ENCODE measurements around the gene E2F7.

Gene E2F7

DNA sequence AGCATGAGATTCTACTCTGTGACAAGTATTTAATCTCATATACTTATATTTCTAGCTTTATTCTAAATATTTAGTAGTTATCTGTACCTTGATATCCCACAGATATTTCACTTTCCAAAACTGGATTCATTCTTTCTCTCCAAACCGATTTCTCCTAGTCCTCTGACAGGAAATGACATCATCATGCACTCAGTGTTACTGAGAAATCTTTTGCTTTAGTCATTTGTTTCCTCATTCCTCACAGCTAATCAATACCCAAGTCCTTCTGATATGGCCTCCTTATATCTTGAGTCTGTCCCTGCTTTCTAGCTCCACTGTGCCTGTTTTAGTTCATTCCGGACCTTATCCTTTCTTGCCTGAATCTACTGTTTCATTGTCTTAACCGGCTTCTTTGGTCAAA, 39.4 kb upstream of the E2F7 start:
- CTCF ChIA-PET: interaction anchor here (1.2 kb wide), 1 partner anchor 55 kb away, joined by 3 read pairs; no protein-coding TSS in a partner anchor
- no peak overlapping the region for H3K27ac ChIP-seq (ENCODE audit: extremely low read depth, low read depth, low read length)
- TF ChIP-seq, protein P1, sequence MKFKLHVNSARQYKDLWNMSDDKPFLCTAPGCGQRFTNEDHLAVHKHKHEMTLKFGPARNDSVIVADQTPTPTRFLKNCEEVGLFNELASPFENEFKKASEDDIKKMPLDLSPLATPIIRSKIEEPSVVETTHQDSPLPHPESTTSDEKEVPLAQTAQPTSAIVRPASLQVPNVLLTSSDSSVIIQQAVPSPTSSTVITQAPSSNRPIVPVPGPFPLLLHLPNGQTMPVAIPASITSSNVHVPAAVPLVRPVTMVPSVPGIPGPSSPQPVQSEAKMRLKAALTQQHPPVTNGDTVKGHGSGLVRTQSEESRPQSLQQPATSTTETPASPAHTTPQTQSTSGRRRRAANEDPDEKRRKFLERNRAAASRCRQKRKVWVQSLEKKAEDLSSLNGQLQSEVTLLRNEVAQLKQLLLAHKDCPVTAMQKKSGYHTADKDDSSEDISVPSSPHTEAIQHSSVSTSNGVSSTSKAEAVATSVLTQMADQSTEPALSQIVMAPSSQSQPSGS (tag by site-specific recombination; IDR thresholded peaks at IDR 0.05; ENCODE audit: low read depth): peak; percentile 52; the same call in 1 of the 2 replicates
- no peak for TF ChIP-seq ZNF121 (tag by site-specific recombination; IDR thresholded peaks at IDR 0.05)
- POLR2A ChIA-PET: no interaction called here
- H3K4me3 ChIP-seq (ENCODE audit: low read depth, low read length): no peak overlapping the region
- H3K36me3 ChIP-seq (ENCODE audit: control insufficient read depth in 2 of 2, insufficient read depth in 1 of 2, low read length in 2 of 2): no peaks in the 10 kb centered on the region
- H3K9me3 ChIP-seq (ENCODE audit: control insufficient read depth, insufficient read depth, low read depth, low read length): no peaks in the 10 kb centered on the region
- H3K4me1 ChIP-seq (ENCODE audit: control insufficient read depth, insufficient read depth, low read length): no peaks in the 10 kb centered on the region

DNA sequence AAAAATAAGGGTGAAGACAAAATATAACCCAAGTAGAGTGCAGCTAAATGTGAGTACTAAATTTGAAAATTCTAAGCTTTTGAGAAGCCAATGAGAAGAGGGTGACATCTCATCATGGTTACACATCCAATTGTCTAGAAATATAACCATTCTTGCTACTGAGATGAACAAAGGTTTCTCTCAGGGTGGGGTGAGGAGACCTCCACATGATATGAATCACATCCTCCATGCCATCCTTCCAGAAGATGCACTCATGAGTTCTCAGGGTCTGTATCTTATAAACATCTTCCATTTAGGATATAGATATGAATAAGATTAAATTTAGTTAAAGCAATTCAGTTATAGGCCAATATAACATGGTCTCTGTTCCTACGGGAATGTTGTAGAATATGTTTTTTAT, 38.9 kb upstream of the E2F7 start:
- Histone ChIP-seq H3K4me3 (ENCODE audit: low read depth, low read length) (no peak overlapping the region), H3K27ac (ENCODE audit: extremely low read depth, low read depth, low read length) (no peak overlapping the region), H3K4me1 (ENCODE audit: control insufficient read depth, insufficient read depth, low read length) (no peaks in the 10 kb centered on the region), H3K9me3 (ENCODE audit: control insufficient read depth, insufficient read depth, low read depth, low read length) (no peaks in the 10 kb centered on the region), H3K36me3 (ENCODE audit: control insufficient read depth in 2 of 2, insufficient read depth in 1 of 2, low read length in 2 of 2) (no peaks in the 10 kb centered on the region)
- ChIA-PET CTCF (interaction anchor here (1.2 kb wide), 1 partner anchor 55 kb away, joined by 3 read pairs; no protein-coding TSS in a partner anchor), POLR2A (no interaction called here)
- TF ChIP-seq ZNF169 (tag by site-specific recombination; IDR thresholded peaks at IDR 0.05): no peak

DNA sequence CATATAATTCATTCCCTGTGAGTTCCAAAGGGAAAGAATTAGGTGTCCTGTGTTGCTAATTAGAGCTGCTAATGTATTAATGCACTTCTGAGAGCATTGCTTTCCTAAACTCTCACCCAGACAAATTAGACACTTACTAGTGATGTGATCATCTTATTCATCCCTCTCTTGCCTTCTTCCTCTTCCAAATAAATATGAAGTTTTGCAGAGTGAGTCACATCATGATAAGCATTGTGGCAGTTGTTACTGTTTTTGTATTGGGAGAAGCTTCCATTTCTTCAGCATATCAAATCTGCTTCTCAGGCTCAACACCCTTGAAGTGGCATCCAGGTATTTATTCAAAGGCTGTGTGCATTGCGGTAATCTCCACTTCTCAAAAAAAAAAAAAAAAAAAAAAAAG, 37.3 kb upstream of the E2F7 start:
- no peaks in the 10 kb centered on the region for H3K4me1 ChIP-seq (ENCODE audit: control insufficient read depth, insufficient read depth, low read length)
- ChIA-PET POLR2A (interaction anchor here (0.6 to 0.9 kb wide), 3 partner anchors 38 to 103 kb away, joined by 3 to 6 read pairs (median 4); partner anchors contain the start of gene E2F7), CTCF (interaction anchor here (0.5 to 1.2 kb wide), 5 partner anchors 10 to 959 kb away, joined by 3 to 6 read pairs (median 3); no protein-coding TSS in a partner anchor)
- no peak overlapping the region for H3K4me3 ChIP-seq (ENCODE audit: low read depth, low read length)
- H3K36me3 ChIP-seq (ENCODE audit: control insufficient read depth in 2 of 2, insufficient read depth in 1 of 2, low read length in 2 of 2): no peaks in the 10 kb centered on the region
- no peak for TF ChIP-seq ZNF138 (tag by site-specific recombination; IDR thresholded peaks at IDR 0.05; ENCODE audit: borderline replicate concordance)
- TF ChIP-seq ZNF302 (tag by site-specific recombination; IDR thresholded peaks at IDR 0.05; ENCODE audit: low read depth): no peak
- TF ChIP-seq, protein P2, sequence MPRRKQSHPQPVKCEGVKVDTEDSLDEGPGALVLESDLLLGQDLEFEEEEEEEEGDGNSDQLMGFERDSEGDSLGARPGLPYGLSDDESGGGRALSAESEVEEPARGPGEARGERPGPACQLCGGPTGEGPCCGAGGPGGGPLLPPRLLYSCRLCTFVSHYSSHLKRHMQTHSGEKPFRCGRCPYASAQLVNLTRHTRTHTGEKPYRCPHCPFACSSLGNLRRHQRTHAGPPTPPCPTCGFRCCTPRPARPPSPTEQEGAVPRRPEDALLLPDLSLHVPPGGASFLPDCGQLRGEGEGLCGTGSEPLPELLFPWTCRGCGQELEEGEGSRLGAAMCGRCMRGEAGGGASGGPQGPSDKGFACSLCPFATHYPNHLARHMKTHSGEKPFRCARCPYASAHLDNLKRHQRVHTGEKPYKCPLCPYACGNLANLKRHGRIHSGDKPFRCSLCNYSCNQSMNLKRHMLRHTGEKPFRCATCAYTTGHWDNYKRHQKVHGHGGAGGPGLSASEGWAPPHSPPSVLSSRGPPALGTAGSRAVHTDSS (tag by site-specific recombination; IDR thresholded peaks at IDR 0.05): 0 out of 2 replicates have a peak, but pooled peaks have one; percentile 20
- TF ChIP-seq BCL11B (tag by site-specific recombination; IDR thresholded peaks at IDR 0.05; ENCODE audit: low read depth): no peak
- no peak for TF ChIP-seq ZNF324 (tag by site-specific recombination; IDR thresholded peaks at IDR 0.05)
- TF ChIP-seq ZBTB1 (tag by site-specific recombination; IDR thresholded peaks at IDR 0.05): no peak
- TF ChIP-seq ZNF623 (tag by site-specific recombination; IDR thresholded peaks at IDR 0.05): no peak
- no peaks in the 10 kb centered on the region for H3K9me3 ChIP-seq (ENCODE audit: control insufficient read depth, insufficient read depth, low read depth, low read length)
- H3K27ac ChIP-seq (ENCODE audit: extremely low read depth, low read depth, low read length): no peak overlapping the region

DNA sequence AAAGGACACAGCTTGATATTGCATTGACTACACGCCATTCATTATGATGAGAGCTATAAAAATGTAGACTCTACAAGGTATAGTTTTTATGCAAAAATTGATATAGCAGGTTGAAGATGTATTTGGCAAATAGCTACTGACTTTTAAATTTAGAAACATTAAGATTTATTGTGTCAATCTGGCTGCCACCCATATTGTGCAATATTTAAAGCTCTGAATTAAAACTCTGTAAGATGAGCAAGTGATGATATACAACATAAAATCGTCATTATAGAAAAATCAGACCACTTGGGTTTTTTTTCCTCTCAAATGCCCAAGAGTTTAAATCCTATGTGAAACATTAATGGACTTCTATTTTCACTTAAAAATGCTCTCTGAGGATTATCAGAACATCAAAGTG, 36.8 kb upstream of the E2F7 start:
- ChIA-PET POLR2A (interaction anchor here (0.9 kb wide), 1 partner anchor 37 kb away, joined by 3 read pairs; the partner anchor contains the start of gene E2F7), CTCF (interaction anchor here (0.5 to 1.2 kb wide), 4 partner anchors 9 to 959 kb away, joined by 3 to 6 read pairs (median 3); no protein-coding TSS in a partner anchor)
- H3K4me1 ChIP-seq (ENCODE audit: control insufficient read depth, insufficient read depth, low read length): no peaks in the 10 kb centered on the region
- no peaks in the 10 kb centered on the region for H3K36me3 ChIP-seq (ENCODE audit: control insufficient read depth in 2 of 2, insufficient read depth in 1 of 2, low read length in 2 of 2)
- no peaks in the 10 kb centered on the region for H3K9me3 ChIP-seq (ENCODE audit: control insufficient read depth, insufficient read depth, low read depth, low read length)
- no peak overlapping the region for H3K27ac ChIP-seq (ENCODE audit: extremely low read depth, low read depth, low read length)
- no peak overlapping the region for H3K4me3 ChIP-seq (ENCODE audit: low read depth, low read length)
- TF ChIP-seq ZNF629 (tag by site-specific recombination; IDR thresholded peaks at IDR 0.05) (no peak), WT1 (tag by site-specific recombination; IDR thresholded peaks at IDR 0.05) (no peak), YY1 (tag by site-specific recombination; IDR thresholded peaks at IDR 0.05) (no peak), ZNF292 (tag by site-specific recombination; IDR thresholded peaks at IDR 0.05; ENCODE audit: borderline replicate concordance, low read depth) (no peak), ZNF623 (tag by site-specific recombination; IDR thresholded peaks at IDR 0.05) (no peak), ZNF654 (tag by site-specific recombination; IDR thresholded peaks at IDR 0.05; ENCODE audit: low read depth) (no peak), ZIC2 (tag by site-specific recombination; IDR thresholded peaks at IDR 0.05) (no peak), FEZF1 (tag by site-specific recombination; IDR thresholded peaks at IDR 0.05) (no peak)
- TF ChIP-seq, protein P3, sequence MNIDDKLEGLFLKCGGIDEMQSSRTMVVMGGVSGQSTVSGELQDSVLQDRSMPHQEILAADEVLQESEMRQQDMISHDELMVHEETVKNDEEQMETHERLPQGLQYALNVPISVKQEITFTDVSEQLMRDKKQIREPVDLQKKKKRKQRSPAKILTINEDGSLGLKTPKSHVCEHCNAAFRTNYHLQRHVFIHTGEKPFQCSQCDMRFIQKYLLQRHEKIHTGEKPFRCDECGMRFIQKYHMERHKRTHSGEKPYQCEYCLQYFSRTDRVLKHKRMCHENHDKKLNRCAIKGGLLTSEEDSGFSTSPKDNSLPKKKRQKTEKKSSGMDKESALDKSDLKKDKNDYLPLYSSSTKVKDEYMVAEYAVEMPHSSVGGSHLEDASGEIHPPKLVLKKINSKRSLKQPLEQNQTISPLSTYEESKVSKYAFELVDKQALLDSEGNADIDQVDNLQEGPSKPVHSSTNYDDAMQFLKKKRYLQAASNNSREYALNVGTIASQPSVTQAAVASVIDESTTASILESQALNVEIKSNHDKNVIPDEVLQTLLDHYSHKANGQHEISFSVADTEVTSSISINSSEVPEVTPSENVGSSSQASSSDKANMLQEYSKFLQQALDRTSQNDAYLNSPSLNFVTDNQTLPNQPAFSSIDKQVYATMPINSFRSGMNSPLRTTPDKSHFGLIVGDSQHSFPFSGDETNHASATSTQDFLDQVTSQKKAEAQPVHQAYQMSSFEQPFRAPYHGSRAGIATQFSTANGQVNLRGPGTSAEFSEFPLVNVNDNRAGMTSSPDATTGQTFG (tag by site-specific recombination; IDR thresholded peaks at IDR 0.05; ENCODE audit: borderline replicate concordance): no peak
- TF ChIP-seq, protein P4, sequence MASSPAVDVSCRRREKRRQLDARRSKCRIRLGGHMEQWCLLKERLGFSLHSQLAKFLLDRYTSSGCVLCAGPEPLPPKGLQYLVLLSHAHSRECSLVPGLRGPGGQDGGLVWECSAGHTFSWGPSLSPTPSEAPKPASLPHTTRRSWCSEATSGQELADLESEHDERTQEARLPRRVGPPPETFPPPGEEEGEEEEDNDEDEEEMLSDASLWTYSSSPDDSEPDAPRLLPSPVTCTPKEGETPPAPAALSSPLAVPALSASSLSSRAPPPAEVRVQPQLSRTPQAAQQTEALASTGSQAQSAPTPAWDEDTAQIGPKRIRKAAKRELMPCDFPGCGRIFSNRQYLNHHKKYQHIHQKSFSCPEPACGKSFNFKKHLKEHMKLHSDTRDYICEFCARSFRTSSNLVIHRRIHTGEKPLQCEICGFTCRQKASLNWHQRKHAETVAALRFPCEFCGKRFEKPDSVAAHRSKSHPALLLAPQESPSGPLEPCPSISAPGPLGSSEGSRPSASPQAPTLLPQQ (tag by site-specific recombination; IDR thresholded peaks at IDR 0.05): no peak
- TF ChIP-seq, protein P5, sequence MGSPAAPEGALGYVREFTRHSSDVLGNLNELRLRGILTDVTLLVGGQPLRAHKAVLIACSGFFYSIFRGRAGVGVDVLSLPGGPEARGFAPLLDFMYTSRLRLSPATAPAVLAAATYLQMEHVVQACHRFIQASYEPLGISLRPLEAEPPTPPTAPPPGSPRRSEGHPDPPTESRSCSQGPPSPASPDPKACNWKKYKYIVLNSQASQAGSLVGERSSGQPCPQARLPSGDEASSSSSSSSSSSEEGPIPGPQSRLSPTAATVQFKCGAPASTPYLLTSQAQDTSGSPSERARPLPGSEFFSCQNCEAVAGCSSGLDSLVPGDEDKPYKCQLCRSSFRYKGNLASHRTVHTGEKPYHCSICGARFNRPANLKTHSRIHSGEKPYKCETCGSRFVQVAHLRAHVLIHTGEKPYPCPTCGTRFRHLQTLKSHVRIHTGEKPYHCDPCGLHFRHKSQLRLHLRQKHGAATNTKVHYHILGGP (tag by site-specific recombination; IDR thresholded peaks at IDR 0.05): no peak
